Retinal pigment epithelial cell (primary cell): ENCODE results near the gene FAM20C.
"Not testable (repeated sequence)": the region's sequence is repeated elsewhere in the genome, so short reads cannot be mapped to it uniquely, and the experiment has no call there.

ENCODE experiments used
- DNase-seq: peaks from one replicate; pipeline ENCODE4 v3.0.0-alpha.2; 2010; ENCODE audit warnings: low read depth
- H3K4me3 ChIP-seq: 2 replicates; pipeline ENCODE4 v1.5.1; 2011; ENCODE audit warnings: mild to moderate bottlenecking, low read length, control low read depth, moderate library complexity
- CTCF ChIP-seq: conservative IDR thresholded peaks from 2 replicates; pipeline ENCODE4 v1.5.1; 2011; ENCODE audit warnings: low read depth, low read length, control low read depth, inconsistent platforms

FAM20C gene

GRCh38 chr7:262631-263311, 70.4 kb downstream of the FAM20C start:
- peak; percentile 34 for TF ChIP-seq CTCF
- not testable (repeated sequence) for DNase-seq, H3K4me3 ChIP-seq

GRCh38 chr7:263483-264351, 71.3 kb downstream of the FAM20C start:
- not testable (repeated sequence) for DNase-seq, H3K4me3 ChIP-seq
- TF ChIP-seq CTCF: peak; percentile 5

- no peak for TF ChIP-seq CTCF
- no peak overlapping the region for H3K4me3 ChIP-seq
- DNase-seq: no peak
Observed at GRCh38 chr7:264541-265191, 72.3 kb downstream of the FAM20C start.

GRCh38 chr7:265192-265997, 73.0 kb downstream of the FAM20C start:
- no peak overlapping the region for H3K4me3 ChIP-seq
- no peak for DNase-seq
- no peak for TF ChIP-seq CTCF

DNA sequence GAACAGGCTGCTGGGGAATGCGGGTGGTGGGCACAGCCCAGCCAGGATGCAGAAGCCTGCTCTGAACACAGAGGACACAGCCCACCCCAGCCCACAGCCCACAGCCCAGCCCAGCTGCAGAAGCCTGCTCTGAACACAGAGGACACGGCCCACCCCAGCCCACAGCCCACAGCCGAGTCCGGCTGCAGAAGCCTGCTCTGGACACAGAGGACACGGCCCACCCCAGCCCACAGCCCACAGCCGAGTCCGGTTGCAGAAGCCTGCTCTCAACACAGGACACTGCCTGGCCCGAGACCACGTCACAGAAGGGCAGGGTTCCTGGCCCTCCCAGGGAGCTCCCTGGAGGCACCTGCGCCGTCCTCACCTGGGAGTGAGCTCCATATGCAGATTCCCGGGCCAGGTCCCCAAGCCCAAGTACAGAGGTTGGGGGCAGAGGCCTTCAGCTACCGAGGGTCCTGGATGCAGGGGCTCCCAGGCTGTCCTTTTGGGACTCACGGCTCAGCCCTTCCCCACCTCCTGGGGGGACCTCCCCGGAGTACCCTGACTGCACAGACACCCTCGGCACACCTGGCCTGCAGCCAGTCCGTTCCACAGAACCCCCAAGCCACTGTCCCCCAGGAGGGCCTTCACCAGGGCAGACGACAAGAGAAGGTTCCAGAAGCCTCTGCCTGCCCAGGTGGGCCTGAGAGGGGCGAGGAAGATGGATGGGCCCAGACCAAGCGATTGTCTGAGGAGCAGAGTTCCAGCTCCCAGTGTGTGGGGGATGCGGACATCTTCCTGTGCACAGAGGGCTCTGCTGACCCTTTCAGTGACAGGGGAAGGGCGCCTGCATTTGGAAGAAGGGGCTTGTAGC, 73.9 kb downstream of the FAM20C start:
- TF ChIP-seq CTCF: no peak
- DNase-seq: no peak
- no peak overlapping the region for H3K4me3 ChIP-seq
